ENCODE measurements around the gene TUBB3. TPM values are rescaled to one million over a fixed set of nuclear protein-coding genes. Genes with fewer than 3 reads are reported as not detected.

The TUBB3 gene
- total RNA-seq, 1 donor: 0.21 TPM

- Histone ChIP-seq H3K27me3 (ENCODE audit: insufficient read depth, low read length) (no peaks in the 10 kb centered on the region), H3K4me1 (ENCODE audit: insufficient read depth, low read length) (no peaks in the 10 kb centered on the region), H3K9me3 (ENCODE audit: low read depth, low read length) (no peaks in the 10 kb centered on the region), H3K4me3 (ENCODE audit: low read length) (no peak overlapping the region)
Observed at GRCh38 chr16:89895482-89896250, 27.5 kb upstream of the TUBB3 start.

GRCh38 chr16:89897204-89897603, 25.9 kb upstream of the TUBB3 start:
- Histone ChIP-seq H3K9me3 (ENCODE audit: low read depth, low read length) (no peaks in the 10 kb centered on the region), H3K27me3 (ENCODE audit: insufficient read depth, low read length) (no peaks in the 10 kb centered on the region), H3K4me1 (ENCODE audit: insufficient read depth, low read length) (no peaks in the 10 kb centered on the region), H3K4me3 (ENCODE audit: low read length) (no peak overlapping the region)

- Histone ChIP-seq H3K4me3 (ENCODE audit: low read length) (no peak overlapping the region), H3K4me1 (ENCODE audit: insufficient read depth, low read length) (no peaks in the 10 kb centered on the region), H3K9me3 (ENCODE audit: low read depth, low read length) (no peaks in the 10 kb centered on the region), H3K27me3 (ENCODE audit: insufficient read depth, low read length) (no peaks in the 10 kb centered on the region)
Observed at GRCh38 chr16:89898201-89898967, 24.8 kb upstream of the TUBB3 start.

- Histone ChIP-seq H3K27me3 (ENCODE audit: insufficient read depth, low read length) (no peaks in the 10 kb centered on the region), H3K4me1 (ENCODE audit: insufficient read depth, low read length) (no peaks in the 10 kb centered on the region)
Observed at GRCh38 chr16:89899879-89900481, 23.2 kb upstream of the TUBB3 start.

GRCh38 chr16:89900885-89901284, 22.3 kb upstream of the TUBB3 start:
- Histone ChIP-seq H3K9me3 (ENCODE audit: low read depth, low read length) (no peaks in the 10 kb centered on the region), H3K27me3 (ENCODE audit: insufficient read depth, low read length) (no peaks in the 10 kb centered on the region), H3K4me1 (ENCODE audit: insufficient read depth, low read length) (no peaks in the 10 kb centered on the region), H3K4me3 (ENCODE audit: low read length) (no peak overlapping the region)

More at GRCh38 chr16:89899879-89900481, 23.2 kb upstream of the TUBB3 start:
- Histone ChIP-seq H3K4me3 (ENCODE audit: low read length) (no peak overlapping the region), H3K9me3 (ENCODE audit: low read depth, low read length) (no peaks in the 10 kb centered on the region)

GRCh38 chr16:89902980-89903379, 20.2 kb upstream of the TUBB3 start:
- H3K4me3 ChIP-seq (ENCODE audit: low read length): no peak overlapping the region
- H3K4me1 ChIP-seq (ENCODE audit: insufficient read depth, low read length): no peaks in the 10 kb centered on the region
- H3K27me3 ChIP-seq (ENCODE audit: insufficient read depth, low read length): no peaks in the 10 kb centered on the region
- no peaks in the 10 kb centered on the region for H3K9me3 ChIP-seq (ENCODE audit: low read depth, low read length)

GRCh38 chr16:89903908-89904515, 19.1 kb upstream of the TUBB3 start:
- Histone ChIP-seq H3K9me3 (ENCODE audit: low read depth, low read length) (no peaks in the 10 kb centered on the region), H3K4me3 (ENCODE audit: low read length) (no peak overlapping the region)

GRCh38 chr16:89904606-89905510, 18.3 kb upstream of the TUBB3 start:
- Histone ChIP-seq H3K4me1 (ENCODE audit: insufficient read depth, low read length) (peaks cover under 1% of the 10 kb centered on the region), H3K4me3 (ENCODE audit: low read length) (no peak overlapping the region), H3K9me3 (ENCODE audit: low read depth, low read length) (no peaks in the 10 kb centered on the region), H3K27me3 (ENCODE audit: insufficient read depth, low read length) (no peaks in the 10 kb centered on the region)

More at GRCh38 chr16:89903908-89904515, 19.1 kb upstream of the TUBB3 start:
- H3K4me1 ChIP-seq (ENCODE audit: insufficient read depth, low read length): no peaks in the 10 kb centered on the region
- H3K27me3 ChIP-seq (ENCODE audit: insufficient read depth, low read length): no peaks in the 10 kb centered on the region

GRCh38 chr16:89905511-89906139, 17.5 kb upstream of the TUBB3 start:
- H3K9me3 ChIP-seq (ENCODE audit: low read depth, low read length): no peaks in the 10 kb centered on the region
- no peak overlapping the region for H3K4me3 ChIP-seq (ENCODE audit: low read length)
- no peaks in the 10 kb centered on the region for H3K27me3 ChIP-seq (ENCODE audit: insufficient read depth, low read length)
- peaks cover 5% of the 10 kb centered on the region for H3K4me1 ChIP-seq (ENCODE audit: insufficient read depth, low read length)

- Histone ChIP-seq H3K4me1 (ENCODE audit: insufficient read depth, low read length) (peaks cover 5% of the 10 kb centered on the region), H3K27me3 (ENCODE audit: insufficient read depth, low read length) (no peaks in the 10 kb centered on the region), H3K4me3 (ENCODE audit: low read length) (no peak overlapping the region), H3K9me3 (ENCODE audit: low read depth, low read length) (no peaks in the 10 kb centered on the region)
Observed at GRCh38 chr16:89906140-89907025, 16.8 kb upstream of the TUBB3 start.

GRCh38 chr16:89907055-89907814, 15.9 kb upstream of the TUBB3 start:
- Histone ChIP-seq H3K27me3 (ENCODE audit: insufficient read depth, low read length) (no peaks in the 10 kb centered on the region), H3K4me1 (ENCODE audit: insufficient read depth, low read length) (peaks cover 5% of the 10 kb centered on the region), H3K4me3 (ENCODE audit: low read length) (no peak overlapping the region), H3K9me3 (ENCODE audit: low read depth, low read length) (no peaks in the 10 kb centered on the region)

- Histone ChIP-seq H3K4me3 (ENCODE audit: low read length) (no peak overlapping the region), H3K4me1 (ENCODE audit: insufficient read depth, low read length) (peaks cover 5% of the 10 kb centered on the region), H3K27me3 (ENCODE audit: insufficient read depth, low read length) (no peaks in the 10 kb centered on the region)
Observed at GRCh38 chr16:89908236-89908635, 14.9 kb upstream of the TUBB3 start.

More at GRCh38 chr16:89908236-89908635, 14.9 kb upstream of the TUBB3 start:
- no peaks in the 10 kb centered on the region for H3K9me3 ChIP-seq (ENCODE audit: low read depth, low read length)
